ENCODE measurements around the gene MOK. TPM values are rescaled to one million over a fixed set of nuclear protein-coding genes. Genes with fewer than 3 reads are reported as not detected.

Gene MOK
- total RNA-seq, 1 donor from 2014 or later = 15.8 TPM

DNA sequence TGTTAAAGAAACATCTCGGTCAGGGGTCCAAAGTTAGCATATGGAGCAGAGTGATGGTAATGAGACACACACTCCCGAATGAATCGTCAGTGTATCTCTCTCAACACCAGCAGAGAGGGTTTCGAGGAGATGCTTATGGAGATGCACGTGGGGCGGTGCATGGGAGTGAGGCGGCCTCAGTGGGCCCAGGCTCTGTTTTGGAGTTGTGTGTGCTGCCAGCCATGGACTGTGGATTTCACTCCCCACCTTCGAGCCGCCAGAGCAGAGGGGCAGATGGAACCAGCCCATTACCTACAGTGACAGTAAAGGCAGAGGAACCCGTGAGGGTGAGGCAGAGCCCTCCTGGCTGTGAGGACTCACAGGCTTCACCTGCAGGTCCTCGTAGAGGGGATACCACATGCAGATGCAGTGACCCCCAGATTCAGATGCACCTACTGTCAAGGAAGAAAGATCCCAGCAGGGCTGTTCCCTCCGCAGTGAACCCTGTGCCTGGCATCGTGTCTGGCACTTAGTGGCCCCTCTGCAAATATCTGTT is 97.1 kb downstream of the MOK start:
- Histone ChIP-seq H3K36me3 (peaks cover 76% of the 10 kb centered on the region), H3K4me3 (no peak overlapping the region), H3K27ac (no peak overlapping the region), H3K9me3 (no peaks in the 10 kb centered on the region), H3K27me3 (ENCODE audit: low read depth) (no peaks in the 10 kb centered on the region), H3K4me1 (no peaks in the 10 kb centered on the region)
- ATAC-seq = no peak
- intact Hi-C loops (cut with DNase I) = no loop called here
- DNase-seq = no peak
- TF ChIP-seq, protein P1, sequence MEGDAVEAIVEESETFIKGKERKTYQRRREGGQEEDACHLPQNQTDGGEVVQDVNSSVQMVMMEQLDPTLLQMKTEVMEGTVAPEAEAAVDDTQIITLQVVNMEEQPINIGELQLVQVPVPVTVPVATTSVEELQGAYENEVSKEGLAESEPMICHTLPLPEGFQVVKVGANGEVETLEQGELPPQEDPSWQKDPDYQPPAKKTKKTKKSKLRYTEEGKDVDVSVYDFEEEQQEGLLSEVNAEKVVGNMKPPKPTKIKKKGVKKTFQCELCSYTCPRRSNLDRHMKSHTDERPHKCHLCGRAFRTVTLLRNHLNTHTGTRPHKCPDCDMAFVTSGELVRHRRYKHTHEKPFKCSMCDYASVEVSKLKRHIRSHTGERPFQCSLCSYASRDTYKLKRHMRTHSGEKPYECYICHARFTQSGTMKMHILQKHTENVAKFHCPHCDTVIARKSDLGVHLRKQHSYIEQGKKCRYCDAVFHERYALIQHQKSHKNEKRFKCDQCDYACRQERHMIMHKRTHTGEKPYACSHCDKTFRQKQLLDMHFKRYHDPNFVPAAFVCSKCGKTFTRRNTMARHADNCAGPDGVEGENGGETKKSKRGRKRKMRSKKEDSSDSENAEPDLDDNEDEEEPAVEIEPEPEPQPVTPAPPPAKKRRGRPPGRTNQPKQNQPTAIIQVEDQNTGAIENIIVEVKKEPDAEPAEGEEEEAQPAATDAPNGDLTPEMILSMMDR (IDR thresholded peaks at IDR 0.05) = no peak

DNA sequence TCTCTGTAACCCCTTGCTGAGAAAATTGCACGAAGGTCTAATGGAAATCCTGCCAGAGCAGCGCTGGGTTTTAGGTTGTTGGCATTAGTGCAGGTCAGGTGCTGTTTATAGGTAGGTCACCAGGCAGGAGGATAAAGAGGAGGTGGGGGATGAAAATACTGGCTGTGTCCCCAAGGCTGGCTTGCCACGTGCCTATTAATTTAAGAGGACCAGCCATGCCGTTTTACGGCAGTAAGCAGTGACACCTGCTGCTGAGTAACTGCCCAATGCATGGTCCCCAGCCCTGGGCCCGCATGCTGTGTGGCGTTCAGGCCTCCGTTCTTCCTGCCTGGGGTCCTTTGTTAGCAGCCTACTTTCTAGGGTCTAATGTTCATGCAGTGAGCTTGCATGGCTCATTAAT is 98.0 kb downstream of the MOK start:
- ATAC-seq (no peak), DNase-seq (no peak)
- H3K9me3 ChIP-seq = no peaks in the 10 kb centered on the region
- H3K4me1 ChIP-seq = no peaks in the 10 kb centered on the region
- no peak overlapping the region for H3K27ac ChIP-seq
- H3K36me3 ChIP-seq = peaks cover 73% of the 10 kb centered on the region
- no peaks in the 10 kb centered on the region for H3K27me3 ChIP-seq (ENCODE audit: low read depth)
- H3K4me3 ChIP-seq = no peak overlapping the region
- TF ChIP-seq, protein P1 (IDR thresholded peaks at IDR 0.05) = no peak
- intact Hi-C loops (cut with DNase I) = no loop called here

DNA sequence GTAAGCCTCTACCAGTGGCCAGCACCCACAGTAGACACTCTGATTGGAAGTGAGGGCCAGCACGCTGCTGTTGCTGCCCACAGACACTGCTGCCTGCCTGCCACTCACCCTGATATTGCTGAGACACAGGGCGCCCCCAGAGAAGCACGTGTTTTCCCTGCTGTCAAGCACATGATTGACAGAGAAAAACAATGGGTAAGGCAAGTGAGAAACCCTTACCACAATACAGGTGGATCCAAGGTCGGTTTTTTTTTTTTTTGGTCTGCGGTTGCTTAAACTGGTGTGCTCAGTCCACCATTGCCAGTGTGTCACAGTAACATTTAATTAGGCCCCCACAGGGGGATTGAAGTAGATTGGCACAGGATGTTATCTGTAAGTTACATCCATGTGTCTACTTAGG is 99.4 kb downstream of the MOK start:
- intact Hi-C loops (cut with DNase I) = no loop called here
- Histone ChIP-seq H3K4me1 (peaks cover 6% of the 10 kb centered on the region), H3K27me3 (ENCODE audit: low read depth) (no peaks in the 10 kb centered on the region), H3K36me3 (peaks cover 65% of the 10 kb centered on the region), H3K9me3 (no peaks in the 10 kb centered on the region), H3K4me3 (no peak overlapping the region), H3K27ac (no peak overlapping the region)
- TF ChIP-seq, protein P1 (IDR thresholded peaks at IDR 0.05) = no peak
- ATAC-seq (no peak), DNase-seq (no peak)

DNA sequence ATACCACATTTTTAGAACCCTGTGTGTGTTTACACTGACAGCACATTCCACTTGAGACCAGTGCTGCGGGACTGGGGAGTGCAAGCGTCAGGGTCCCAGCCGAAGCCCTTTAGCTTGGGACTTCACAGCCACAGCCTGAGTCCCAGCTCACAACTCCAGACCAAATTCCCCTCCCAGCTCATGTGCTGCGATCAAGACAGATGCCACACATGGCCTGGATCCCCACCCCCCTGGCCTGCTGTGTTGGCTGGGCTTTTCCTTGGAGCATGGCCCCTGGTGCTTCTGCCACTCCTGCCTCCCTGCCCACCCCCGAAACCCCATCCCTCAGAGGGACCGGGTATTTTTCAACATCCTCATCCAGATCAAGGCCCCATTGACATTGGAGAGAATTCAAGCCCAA is 101.6 kb downstream of the MOK start:
- DNase-seq (no peak), ATAC-seq (no peak)
- intact Hi-C loops (cut with DNase I) = no loop called here
- TF ChIP-seq, protein P1 (IDR thresholded peaks at IDR 0.05) = no peak
- Histone ChIP-seq H3K27me3 (ENCODE audit: low read depth) (no peaks in the 10 kb centered on the region), H3K36me3 (peaks cover 68% of the 10 kb centered on the region), H3K4me3 (no peak overlapping the region), H3K27ac (no peak overlapping the region), H3K4me1 (peaks cover 6% of the 10 kb centered on the region), H3K9me3 (no peaks in the 10 kb centered on the region)

DNA sequence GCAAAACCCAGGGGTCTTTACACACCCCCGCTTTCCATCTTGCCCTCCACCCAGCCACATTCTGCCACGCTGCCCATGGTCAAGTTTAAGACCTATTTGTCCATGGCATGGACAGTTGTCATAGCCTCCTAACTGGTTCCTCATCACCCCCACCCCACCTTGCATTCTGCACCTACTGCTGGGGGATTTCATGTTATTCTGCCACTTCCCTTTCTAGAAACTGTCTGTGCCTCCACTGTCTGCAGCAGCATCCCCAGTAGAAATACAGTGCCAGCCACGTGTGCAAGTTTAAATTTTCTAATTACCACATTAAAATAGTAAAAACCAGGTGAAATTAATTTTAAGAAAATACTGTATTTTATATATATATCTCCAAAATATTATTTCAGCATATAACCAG is 102.0 kb downstream of the MOK start:
- Histone ChIP-seq H3K9me3 (no peaks in the 10 kb centered on the region), H3K4me3 (no peak overlapping the region), H3K27me3 (ENCODE audit: low read depth) (no peaks in the 10 kb centered on the region), H3K27ac (no peak overlapping the region), H3K4me1 (peaks cover 6% of the 10 kb centered on the region), H3K36me3 (peaks cover 72% of the 10 kb centered on the region)
- ATAC-seq = no peak
- TF ChIP-seq, protein P1 (IDR thresholded peaks at IDR 0.05) = no peak
- no peak for DNase-seq
- intact Hi-C loops (cut with DNase I) = no loop called here

DNA sequence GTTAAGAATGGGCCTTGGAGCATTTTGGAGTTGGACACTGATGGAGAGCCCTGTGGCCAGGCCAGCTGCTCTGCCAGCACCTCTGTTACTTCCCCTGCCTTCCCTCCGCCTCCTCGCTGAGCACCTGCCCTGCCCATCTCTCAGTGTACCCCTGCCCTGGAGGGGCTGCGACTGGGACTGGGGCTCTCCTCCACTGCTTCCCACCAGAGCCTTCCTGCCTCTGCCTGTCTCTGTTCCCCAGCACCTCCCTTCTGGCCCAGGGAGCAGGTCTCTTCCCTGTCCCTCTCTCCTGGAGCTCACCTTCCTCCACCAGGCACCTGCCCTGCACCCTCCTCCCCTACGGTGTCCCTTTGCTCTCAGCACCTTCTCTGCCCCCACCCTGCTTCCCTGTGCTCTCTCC is 103.2 kb downstream of the MOK start:
- peak in 1 of 2 donors; percentile 19 for ATAC-seq
- H3K36me3 ChIP-seq = peaks cover 79% of the 10 kb centered on the region
- TF ChIP-seq, protein P1 (IDR thresholded peaks at IDR 0.05) = no peak
- no peaks in the 10 kb centered on the region for H3K27me3 ChIP-seq (ENCODE audit: low read depth)
- no peak overlapping the region for H3K27ac ChIP-seq
- H3K4me3 ChIP-seq = no peak overlapping the region
- H3K4me1 ChIP-seq = peaks cover 6% of the 10 kb centered on the region
- intact Hi-C loops (cut with DNase I) = no loop called here
- no peaks in the 10 kb centered on the region for H3K9me3 ChIP-seq
- no peak for DNase-seq
